H1 (cell line): Measurements from ENCODE around the gene TGFB1I1. TPM values are rescaled to one million over a fixed set of nuclear protein-coding genes. Genes with fewer than 3 reads are reported as not detected.
A peak's percentile ranks its signal among the peaks of the same experiment; 100 is the strongest.

Experiments used
- ASH2L ChIP-seq: fragments of 200-600, 300-600 bp; sonication (generic); IDR thresholded peaks from one replicate; pipeline ENCODE4 v1.7.1; 2017; ENCODE audit warnings: low read length
- ATF2 ChIP-seq: IDR thresholded peaks from 2 replicates; pipeline ENCODE4 v1.6.1; 2012; ENCODE audit warnings: low read length, inconsistent platforms
- BACH1 ChIP-seq: IDR thresholded peaks from 2 replicates; pipeline ENCODE4 v1.6.1; 2012; ENCODE audit warnings: low read length, improper control_type of control experiment
- CHD1 ChIP-seq: IDR thresholded peaks from 2 replicates; pipeline ENCODE4 v1.6.1; 2012; ENCODE audit warnings: low read depth, low read length, improper control_type of control experiment
- CREB1 ChIP-seq: IDR thresholded peaks from 2 replicates; pipeline ENCODE4 v1.6.1; 2012; ENCODE audit warnings: inconsistent platforms
- CTBP2 ChIP-seq: IDR thresholded peaks from 2 replicates; pipeline ENCODE4 v1.7.0; 2011; ENCODE audit warnings: borderline replicate concordance, mild to moderate bottlenecking, moderate library complexity, mixed read lengths, low read length; ENCODE audit not compliant: insufficient read depth, insufficient read length
- MAX ChIP-seq: IDR thresholded peaks from 2 replicates; pipeline ENCODE4 v1.6.1; 2012; ENCODE audit warnings: inconsistent platforms
- POLR2AphosphoS5 ChIP-seq: IDR thresholded peaks from 2 replicates; pipeline ENCODE4 v1.6.1; 2011; ENCODE audit warnings: low read depth, low read length
- RBBP5 ChIP-seq: IDR thresholded peaks from 2 replicates; pipeline ENCODE4 v1.7.1; 2012; ENCODE audit warnings: low read depth, mild to moderate bottlenecking, inconsistent platforms, low read length, moderate library complexity, borderline replicate concordance
- TAF1 ChIP-seq: IDR thresholded peaks from 2 replicates; pipeline ENCODE4 v1.6.1; 2011; ENCODE audit warnings: mild to moderate bottlenecking, low read depth, low read length
- TAF7 ChIP-seq: optimal IDR thresholded peaks from 2 replicates; pipeline ENCODE3; 2011; ENCODE audit warnings: low read depth, mild to moderate bottlenecking, inconsistent platforms, low read length, moderate library complexity, borderline replicate concordance
- TBP ChIP-seq: IDR thresholded peaks from 2 replicates; pipeline ENCODE4 v1.6.1; 2011; ENCODE audit warnings: low read depth, low read length, improper control_type of control experiment
- YY1 ChIP-seq: IDR thresholded peaks from 2 replicates; pipeline ENCODE4 v1.6.1; 2011; ENCODE audit warnings: low read depth, mild to moderate bottlenecking, low read length
- ZNF274 ChIP-seq: IDR thresholded peaks from 2 replicates; pipeline ENCODE4 v1.7.0; 2012; ENCODE audit warnings: low read length, borderline replicate concordance; ENCODE audit errors: extremely low read depth
- polyA plus RNA-seq, 7 experiments: library from polyadenylated mRNA; depleted of rRNA in 3 of 7; stranded (reverse) in 5 of 7; unstranded in 2 of 7; fragments of >200 nt in 5 of 7; fragments of 200-250 nt in 2 of 7; gene quantifications; 1 replicate in 5 of 7; 2 replicates in 1 of 7; 4 replicates in 1 of 7; pipeline versions ENCODE4 v1.2.1 to v1.2.3, GENCODE V29; 2011 to 2013; ENCODE audit warnings: missing spikeins in 2 of 7, mixed read lengths in 2 of 7
- total RNA-seq: library from RNA; stranded (reverse); fragmentation: NEBNext Ultra II Directional; extraction: Animal tissue kit (Norgen Biotek cat#: 25700); gene quantifications from 2 replicates; pipeline ENCODE4 v1.2.1, GENCODE V29; 2021

Gene TGFB1I1
- total and polyA plus RNA-seq, 2 of the 8 experiments (the other 6 are each of a cell fraction or from before 2014, with no cell fraction given), result 5.6 to 5.8 TPM

GRCh38 chr16:31507929-31508705 lies 36.2 kb downstream of the TGFB1I1 start, which contains the start of gene RUSF1 (continued):
- TF ChIP-seq ASH2L (peak; percentile 87), MAX (peak; percentile 60), RBBP5 (peak; percentile 74), ZNF274 (no peak), CHD1 (no peak), POLR2AphosphoS5 (peak; percentile 70), BACH1 (no peak), CTBP2 (no peak), CREB1 (peak; percentile 60; the same call in 1 of the 2 replicates), YY1 (peak; percentile 86), TAF1 (peak; percentile 94), ATF2 (no peak), TAF7 (peak; percentile 91), TBP (peak; percentile 88)
